Panc1 (cell line): ENCODE measurements around the gene THUMPD2.

Source experiments
- POLR2AphosphoS5 ChIP-seq: IDR thresholded peaks from 2 replicates; pipeline ENCODE4 v1.6.1; 2012; ENCODE audit warnings: mild to moderate bottlenecking, low read depth, low read length, moderate library complexity
- SIN3A ChIP-seq: IDR thresholded peaks from 2 replicates; pipeline ENCODE4 v1.6.1; 2012; ENCODE audit warnings: low read depth, mild to moderate bottlenecking, low read length, moderate library complexity, borderline replicate concordance; ENCODE audit not compliant: insufficient read depth
- TF ChIP-seq, protein P1 (sequence below): fragments of 450-650 bp; IDR thresholded peaks from 2 replicates; pipeline ENCODE4 v1.5.1; 2017; ENCODE audit warnings: mild to moderate bottlenecking
- TF ChIP-seq, protein P2 (sequence below), 2 experiments: IDR thresholded peaks; 2 replicates each; pipeline ENCODE4 v1.6.1; 2011 to 2012; ENCODE audit warnings: low read depth in 2 of 2, control low read depth in 1 of 2, low read length in 1 of 2, mild to moderate bottlenecking in 1 of 2, moderate library complexity in 1 of 2; ENCODE audit not compliant: insufficient read depth in 1 of 2

DNA sequence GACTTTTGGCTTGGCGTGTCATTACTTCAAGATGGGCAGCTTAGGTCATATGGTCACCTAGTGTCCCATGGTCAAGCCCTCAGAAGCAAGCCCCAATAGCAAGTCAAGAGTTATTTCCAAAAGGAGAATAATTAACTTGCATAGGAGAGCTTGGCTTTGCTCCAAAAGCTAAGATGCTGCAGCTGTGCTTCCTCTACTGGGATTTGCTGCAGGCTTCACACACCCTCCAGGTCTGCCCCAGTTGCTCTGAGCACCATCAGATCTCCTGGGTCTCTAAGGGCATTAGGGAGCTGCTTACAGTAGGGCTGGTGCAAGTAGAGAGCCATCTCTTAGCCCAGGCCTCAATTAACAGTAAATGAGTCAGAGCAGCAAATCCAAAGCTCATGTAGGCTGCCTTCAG is 46.6 kb downstream of the THUMPD2 start:
- TF ChIP-seq, protein P1, sequence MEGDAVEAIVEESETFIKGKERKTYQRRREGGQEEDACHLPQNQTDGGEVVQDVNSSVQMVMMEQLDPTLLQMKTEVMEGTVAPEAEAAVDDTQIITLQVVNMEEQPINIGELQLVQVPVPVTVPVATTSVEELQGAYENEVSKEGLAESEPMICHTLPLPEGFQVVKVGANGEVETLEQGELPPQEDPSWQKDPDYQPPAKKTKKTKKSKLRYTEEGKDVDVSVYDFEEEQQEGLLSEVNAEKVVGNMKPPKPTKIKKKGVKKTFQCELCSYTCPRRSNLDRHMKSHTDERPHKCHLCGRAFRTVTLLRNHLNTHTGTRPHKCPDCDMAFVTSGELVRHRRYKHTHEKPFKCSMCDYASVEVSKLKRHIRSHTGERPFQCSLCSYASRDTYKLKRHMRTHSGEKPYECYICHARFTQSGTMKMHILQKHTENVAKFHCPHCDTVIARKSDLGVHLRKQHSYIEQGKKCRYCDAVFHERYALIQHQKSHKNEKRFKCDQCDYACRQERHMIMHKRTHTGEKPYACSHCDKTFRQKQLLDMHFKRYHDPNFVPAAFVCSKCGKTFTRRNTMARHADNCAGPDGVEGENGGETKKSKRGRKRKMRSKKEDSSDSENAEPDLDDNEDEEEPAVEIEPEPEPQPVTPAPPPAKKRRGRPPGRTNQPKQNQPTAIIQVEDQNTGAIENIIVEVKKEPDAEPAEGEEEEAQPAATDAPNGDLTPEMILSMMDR = no peak
- TF ChIP-seq POLR2AphosphoS5 (no peak), SIN3A (no peak)
- TF ChIP-seq, protein P2, sequence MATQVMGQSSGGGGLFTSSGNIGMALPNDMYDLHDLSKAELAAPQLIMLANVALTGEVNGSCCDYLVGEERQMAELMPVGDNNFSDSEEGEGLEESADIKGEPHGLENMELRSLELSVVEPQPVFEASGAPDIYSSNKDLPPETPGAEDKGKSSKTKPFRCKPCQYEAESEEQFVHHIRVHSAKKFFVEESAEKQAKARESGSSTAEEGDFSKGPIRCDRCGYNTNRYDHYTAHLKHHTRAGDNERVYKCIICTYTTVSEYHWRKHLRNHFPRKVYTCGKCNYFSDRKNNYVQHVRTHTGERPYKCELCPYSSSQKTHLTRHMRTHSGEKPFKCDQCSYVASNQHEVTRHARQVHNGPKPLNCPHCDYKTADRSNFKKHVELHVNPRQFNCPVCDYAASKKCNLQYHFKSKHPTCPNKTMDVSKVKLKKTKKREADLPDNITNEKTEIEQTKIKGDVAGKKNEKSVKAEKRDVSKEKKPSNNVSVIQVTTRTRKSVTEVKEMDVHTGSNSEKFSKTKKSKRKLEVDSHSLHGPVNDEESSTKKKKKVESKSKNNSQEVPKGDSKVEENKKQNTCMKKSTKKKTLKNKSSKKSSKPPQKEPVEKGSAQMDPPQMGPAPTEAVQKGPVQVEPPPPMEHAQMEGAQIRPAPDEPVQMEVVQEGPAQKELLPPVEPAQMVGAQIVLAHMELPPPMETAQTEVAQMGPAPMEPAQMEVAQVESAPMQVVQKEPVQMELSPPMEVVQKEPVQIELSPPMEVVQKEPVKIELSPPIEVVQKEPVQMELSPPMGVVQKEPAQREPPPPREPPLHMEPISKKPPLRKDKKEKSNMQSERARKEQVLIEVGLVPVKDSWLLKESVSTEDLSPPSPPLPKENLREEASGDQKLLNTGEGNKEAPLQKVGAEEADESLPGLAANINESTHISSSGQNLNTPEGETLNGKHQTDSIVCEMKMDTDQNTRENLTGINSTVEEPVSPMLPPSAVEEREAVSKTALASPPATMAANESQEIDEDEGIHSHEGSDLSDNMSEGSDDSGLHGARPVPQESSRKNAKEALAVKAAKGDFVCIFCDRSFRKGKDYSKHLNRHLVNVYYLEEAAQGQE (IDR thresholded peaks at IDR 0.05; ENCODE audit: insufficient read depth in 1 of 2, low read depth in 2 of 2, low read length in 1 of 2) = no peak
